GM21528 (cell line): ENCODE data around the gene LRP10.
A peak's percentile ranks its signal among the peaks of the same experiment; 100 is the strongest.
"Not testable (repeated sequence)": the region's sequence is repeated elsewhere in the genome, so short reads cannot be mapped to it uniquely, and the experiment has no call there.

ENCODE experiments used
- ATAC-seq: cut with Tn5 transposase; IDR thresholded peaks from one replicate; pipeline ENCODE4 v1.9.1; 2021; ENCODE audit warnings: mild to moderate bottlenecking, moderate library complexity; ENCODE audit not compliant: unreplicated experiment, low FRiP score

Gene LRP10

GRCh38 chr14:22871224-22872032 is at the start of gene LRP10:
TSS of gene LRP10 (plus strand) at chr14:22871740. CDS start at chr14:22872304, 564 bp downstream.
- ATAC-seq: peak; percentile 80

GRCh38 chr14:22822016-22822570 is 49.4 kb upstream of the LRP10 start:
- no peak for ATAC-seq

GRCh38 chr14:22822571-22823098 is 48.9 kb upstream of the LRP10 start:
- ATAC-seq: peak; percentile 48

GRCh38 chr14:22824711-22825359 is 46.7 kb upstream of the LRP10 start:
- no peak for ATAC-seq

- ATAC-seq: not testable (repeated sequence)
Measured at GRCh38 chr14:22829076-22829660, 42.4 kb upstream of the LRP10 start.

GRCh38 chr14:22829661-22830442 is 41.7 kb upstream of the LRP10 start, which contains the start of gene MRPL52:
TSS of gene MRPL52 (plus strand) at chr14:22829887. CDS start at chr14:22829913, 26 bp downstream.
- ATAC-seq: peak; percentile 86

- peak; percentile 2 for ATAC-seq
Measured at GRCh38 chr14:22830443-22831010, 41.0 kb upstream of the LRP10 start.

- ATAC-seq: no peak
Measured at GRCh38 chr14:22835505-22835904, 36.0 kb upstream of the LRP10 start.

- no peak for ATAC-seq
Measured at GRCh38 chr14:22836301-22837113, 35.0 kb upstream of the LRP10 start, which contains the start of gene MMP14. TSS of gene MMP14 (plus strand) at chr14:22836585. CDS start at chr14:22836818, 233 bp downstream.

GRCh38 chr14:22837114-22837749 is 34.3 kb upstream of the LRP10 start:
- ATAC-seq: no peak

- no peak for ATAC-seq
Measured at GRCh38 chr14:22837750-22838538, 33.6 kb upstream of the LRP10 start.

GRCh38 chr14:22838631-22839041 is 32.9 kb upstream of the LRP10 start:
- no peak for ATAC-seq

GRCh38 chr14:22839159-22839779 is 32.3 kb upstream of the LRP10 start:
- ATAC-seq: no peak

- no peak for ATAC-seq
Measured at GRCh38 chr14:22841311-22841710, 30.2 kb upstream of the LRP10 start.

- ATAC-seq: no peak
Measured at GRCh38 chr14:22841769-22842168, 29.8 kb upstream of the LRP10 start.

GRCh38 chr14:22842211-22843122 is 29.1 kb upstream of the LRP10 start:
- no peak for ATAC-seq
